HCT116 (cell line): ENCODE data around the gene PRKRIP1.

ENCODE experiments used
- EZH2 ChIP-seq: fragments of 200-600 bp; sonication (generic); IDR thresholded peaks from 2 replicates; pipeline ENCODE4 v1.6.1; 2017; ENCODE audit warnings: antibody characterized with exemption, mixed run types
- POLR2A ChIP-seq: IDR thresholded peaks from 2 replicates; pipeline ENCODE4 v1.7.0; 2011; ENCODE audit warnings: borderline replicate concordance; ENCODE audit not compliant: insufficient read depth, insufficient read length; ENCODE audit errors: extremely low read depth
- REST ChIP-seq: IDR thresholded peaks from 2 replicates; pipeline ENCODE4 v1.6.1; 2012; ENCODE audit warnings: low read depth
- ZFX ChIP-seq: fragments of 450-650 bp; IDR thresholded peaks from 2 replicates; pipeline ENCODE4 v1.6.1; 2017
- ZNF274 ChIP-seq: fragments of 200-500 bp; sonication (Bioruptor generic); IDR thresholded peaks from 2 replicates; pipeline ENCODE4 v1.6.1; 2014; ENCODE audit warnings: mild to moderate bottlenecking, low read depth, low read length, inconsistent platforms
- TF ChIP-seq, protein P1 (sequence below), 3 experiments: fragments of 200-600 bp in 1 of 3; sonication (generic) in 1 of 3; IDR thresholded peaks in 2 of 3; conservative IDR thresholded peaks in 1 of 3; 2 replicates each; pipeline ENCODE4 v1.5.1; 2012 to 2017; ENCODE audit warnings: low read depth in 2 of 3, low read length in 2 of 3, antibody characterized with exemption in 1 of 3, borderline replicate concordance in 1 of 3, control low read depth in 1 of 3, mild to moderate bottlenecking in 1 of 3, mixed read lengths in 1 of 3, mixed run types in 1 of 3, moderate library complexity in 1 of 3; ENCODE audit not compliant: insufficient read depth in 1 of 3

DNA sequence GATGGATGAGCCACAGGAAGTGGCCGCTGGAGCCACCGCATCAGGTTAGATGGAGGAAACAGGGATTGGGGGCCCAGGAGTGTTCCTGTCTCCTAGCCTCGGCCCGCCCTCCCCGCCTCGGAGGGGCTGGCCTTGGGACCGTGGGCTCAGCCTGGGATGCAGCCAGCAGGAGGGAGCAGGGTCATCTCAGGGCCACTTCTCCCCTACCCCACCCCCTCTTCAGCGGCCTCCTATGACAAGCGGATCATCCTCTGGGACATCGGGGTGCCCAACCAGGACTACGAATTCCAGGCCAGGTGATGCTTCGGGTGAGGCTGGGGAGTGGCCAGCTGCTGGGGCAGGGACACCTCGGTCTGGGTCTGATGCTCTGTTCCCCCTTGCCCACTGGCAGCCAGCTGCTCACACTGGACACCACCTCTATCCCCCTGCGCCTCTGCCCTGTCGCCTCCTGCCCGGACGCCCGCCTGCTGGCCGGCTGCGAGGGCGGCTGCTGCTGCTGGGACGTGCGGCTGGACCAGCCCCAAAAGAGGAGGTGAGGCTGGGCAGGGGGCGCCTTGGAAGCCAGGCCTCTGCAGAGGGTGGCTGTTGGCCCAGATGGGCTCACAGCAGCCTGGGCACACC lies 73.3 kb downstream of the PRKRIP1 start:
- TF ChIP-seq POLR2A, result no peak
- TF ChIP-seq, protein P1, sequence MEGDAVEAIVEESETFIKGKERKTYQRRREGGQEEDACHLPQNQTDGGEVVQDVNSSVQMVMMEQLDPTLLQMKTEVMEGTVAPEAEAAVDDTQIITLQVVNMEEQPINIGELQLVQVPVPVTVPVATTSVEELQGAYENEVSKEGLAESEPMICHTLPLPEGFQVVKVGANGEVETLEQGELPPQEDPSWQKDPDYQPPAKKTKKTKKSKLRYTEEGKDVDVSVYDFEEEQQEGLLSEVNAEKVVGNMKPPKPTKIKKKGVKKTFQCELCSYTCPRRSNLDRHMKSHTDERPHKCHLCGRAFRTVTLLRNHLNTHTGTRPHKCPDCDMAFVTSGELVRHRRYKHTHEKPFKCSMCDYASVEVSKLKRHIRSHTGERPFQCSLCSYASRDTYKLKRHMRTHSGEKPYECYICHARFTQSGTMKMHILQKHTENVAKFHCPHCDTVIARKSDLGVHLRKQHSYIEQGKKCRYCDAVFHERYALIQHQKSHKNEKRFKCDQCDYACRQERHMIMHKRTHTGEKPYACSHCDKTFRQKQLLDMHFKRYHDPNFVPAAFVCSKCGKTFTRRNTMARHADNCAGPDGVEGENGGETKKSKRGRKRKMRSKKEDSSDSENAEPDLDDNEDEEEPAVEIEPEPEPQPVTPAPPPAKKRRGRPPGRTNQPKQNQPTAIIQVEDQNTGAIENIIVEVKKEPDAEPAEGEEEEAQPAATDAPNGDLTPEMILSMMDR (IDR thresholded peaks at IDR 0.05 in 2 of 3, conservative IDR thresholded peaks at IDR 0.05 in 1 of 3; ENCODE audit: borderline replicate concordance in 1 of 3, insufficient read depth in 1 of 3, low read depth in 2 of 3, low read length in 2 of 3), result no peak
- TF ChIP-seq EZH2, result no peak
- no peak for TF ChIP-seq REST
- no peak for TF ChIP-seq ZNF274
- TF ChIP-seq ZFX, result no peak
